NCI-H1105 treated with DMSO at 0.1 percent for 48 hours (cell line): ENCODE results near the gene KCNQ1.

Experiments
- DNase-seq: peaks from one replicate; lab custom pipeline; 2025; lab: John Stamatoyannopoulos, UW

The KCNQ1 gene

DNA sequence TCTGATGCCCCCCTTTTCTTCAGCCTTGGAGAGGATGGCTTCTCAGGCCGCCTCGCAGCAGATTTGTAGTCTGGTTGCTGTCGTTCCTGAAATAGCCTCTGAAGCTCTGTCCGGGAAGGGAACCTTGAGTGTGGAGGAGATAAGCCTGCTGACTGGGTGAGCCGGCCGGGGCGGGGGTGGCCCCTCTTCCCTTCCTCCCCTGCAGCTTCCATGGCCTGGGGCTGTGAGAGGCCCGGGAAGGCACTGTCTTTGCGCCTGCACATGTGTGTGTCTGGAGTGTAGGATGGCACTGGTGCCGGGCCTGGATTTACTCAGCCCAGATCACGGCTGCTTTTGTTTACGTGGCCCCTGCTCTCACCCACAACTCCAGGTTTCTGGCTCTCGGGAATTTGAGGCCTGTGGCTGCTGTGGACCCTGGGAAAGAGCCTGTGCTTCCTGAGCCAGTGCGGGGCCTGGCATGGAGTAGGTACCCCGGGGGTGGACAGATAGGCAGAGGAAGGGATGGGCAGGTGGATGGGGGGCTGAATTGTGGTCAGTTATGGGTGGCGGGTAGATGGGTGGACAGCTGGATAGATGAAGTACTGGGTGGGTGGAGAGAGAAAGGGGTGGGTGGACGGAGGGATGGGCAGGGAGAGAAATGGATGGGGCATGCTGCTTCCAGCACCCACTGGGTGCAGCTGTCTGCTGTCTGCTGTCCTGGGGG is 16.6 kb downstream of the KCNQ1 start:
- DNase-seq: no peak

DNA sequence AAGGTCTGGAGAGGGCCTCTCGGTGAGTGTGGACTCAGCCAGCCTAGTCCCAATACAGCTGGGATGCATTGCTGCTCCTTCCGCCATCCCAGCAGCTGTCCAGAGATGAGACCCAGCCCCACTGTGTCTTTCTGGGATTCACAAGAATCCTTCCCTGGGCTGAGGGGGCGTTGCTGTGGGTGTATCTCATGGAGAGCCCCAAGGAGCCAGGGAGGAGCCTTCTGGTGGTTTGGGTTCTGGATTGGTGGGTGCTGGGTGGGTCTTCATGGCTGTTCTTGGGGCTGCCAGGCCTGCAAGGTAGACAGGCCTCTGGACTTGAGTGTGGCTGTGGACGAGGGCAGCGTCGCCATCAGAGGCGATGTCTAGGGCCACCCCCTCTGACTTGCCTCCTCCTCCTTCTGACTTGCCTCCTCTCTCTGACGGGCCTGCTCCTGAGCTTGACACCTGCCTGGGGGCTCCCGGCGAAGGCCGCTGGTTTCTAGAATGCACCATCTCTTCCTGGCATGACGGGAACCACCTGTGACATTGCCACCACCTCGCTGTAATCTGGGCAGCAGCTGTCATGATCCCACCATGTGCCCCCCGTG is 17.2 kb downstream of the KCNQ1 start:
- no peak for DNase-seq

DNA sequence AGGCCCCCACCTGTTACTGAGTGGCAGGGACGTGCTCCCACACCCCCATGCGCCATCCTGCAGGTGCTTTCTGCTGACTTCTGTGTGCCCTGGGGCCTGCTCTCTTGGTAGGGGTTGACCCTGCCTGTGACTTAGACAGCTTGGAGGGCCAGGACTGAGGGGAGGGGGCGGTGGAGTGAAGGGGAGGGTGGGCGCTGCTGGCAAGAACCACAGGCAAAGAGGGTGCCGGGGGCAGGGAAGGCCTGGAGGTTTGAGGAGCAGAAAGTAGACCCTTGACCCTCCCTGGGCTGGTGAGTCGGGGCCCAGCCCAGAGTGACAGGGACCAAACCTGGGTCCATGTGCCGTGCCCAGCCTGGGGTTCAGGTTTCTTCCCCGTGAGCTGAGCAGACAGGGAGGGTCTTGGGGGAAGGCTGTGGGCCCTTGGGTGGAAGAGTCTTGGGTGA is 17.8 kb downstream of the KCNQ1 start:
- DNase-seq: no peak

DNA sequence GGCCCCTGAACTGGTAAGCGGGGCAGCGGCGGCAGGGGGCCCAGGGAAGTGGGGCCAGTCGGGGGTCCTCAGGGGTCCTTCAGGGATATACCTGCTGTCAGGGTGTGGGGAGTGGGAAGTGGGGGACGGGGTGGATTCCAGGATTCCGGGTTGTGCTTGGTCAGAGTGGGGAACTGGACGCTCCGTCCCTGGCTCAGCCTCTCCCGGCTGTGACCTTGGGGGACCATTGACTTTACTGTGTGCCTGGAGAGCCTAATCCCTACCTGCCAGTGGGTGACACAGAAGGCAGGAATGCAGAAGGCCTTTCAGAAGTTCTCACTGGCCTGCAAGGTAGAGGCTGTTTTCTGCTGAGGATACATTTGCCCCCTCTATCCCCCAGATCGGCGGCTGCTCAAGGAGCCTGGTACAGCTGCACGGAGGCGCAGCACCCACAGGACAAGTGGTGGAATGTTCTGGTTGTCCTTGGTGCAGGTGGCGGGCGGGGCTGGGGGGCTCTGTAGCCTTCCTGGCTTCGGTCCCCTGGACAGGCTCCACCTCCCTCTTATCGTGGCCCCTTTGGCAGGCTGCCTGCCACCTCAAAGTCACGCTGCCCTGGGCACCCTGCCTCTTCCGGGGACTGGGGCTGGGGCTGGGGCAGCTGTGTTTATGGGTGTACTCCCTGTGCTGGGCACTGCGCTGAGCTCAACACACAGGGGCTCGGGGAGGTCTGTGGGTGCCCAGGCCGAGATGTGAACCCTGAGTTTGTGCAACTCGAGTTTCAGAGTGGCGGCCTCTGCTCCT is 18.4 kb downstream of the KCNQ1 start:
- DNase-seq: peak; percentile 2

DNA sequence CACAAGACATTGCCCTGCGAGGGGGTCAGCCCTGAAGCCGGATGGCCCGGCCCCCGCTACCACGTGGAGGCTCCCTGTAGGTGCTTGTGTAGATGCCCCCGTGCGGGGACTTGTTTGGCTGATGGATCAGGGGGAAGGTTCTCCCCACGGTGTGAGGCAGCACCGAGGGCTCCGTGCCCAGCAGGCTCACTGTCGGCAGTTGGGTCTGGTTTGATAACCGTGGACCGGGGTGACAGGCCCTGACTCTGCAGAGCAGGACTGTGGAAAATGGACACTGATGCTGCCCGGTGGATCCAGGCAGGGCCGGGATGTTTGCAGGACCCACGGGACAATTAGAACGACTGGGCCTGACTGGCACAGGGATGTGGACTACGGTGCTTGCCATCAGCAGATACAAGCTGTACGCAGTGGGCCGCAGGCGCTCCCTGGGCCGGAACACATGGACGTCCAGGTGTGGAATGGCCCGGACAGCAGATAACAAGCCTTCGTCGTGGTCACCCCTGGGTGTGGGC is 19.0 kb downstream of the KCNQ1 start:
- no peak for DNase-seq

DNA sequence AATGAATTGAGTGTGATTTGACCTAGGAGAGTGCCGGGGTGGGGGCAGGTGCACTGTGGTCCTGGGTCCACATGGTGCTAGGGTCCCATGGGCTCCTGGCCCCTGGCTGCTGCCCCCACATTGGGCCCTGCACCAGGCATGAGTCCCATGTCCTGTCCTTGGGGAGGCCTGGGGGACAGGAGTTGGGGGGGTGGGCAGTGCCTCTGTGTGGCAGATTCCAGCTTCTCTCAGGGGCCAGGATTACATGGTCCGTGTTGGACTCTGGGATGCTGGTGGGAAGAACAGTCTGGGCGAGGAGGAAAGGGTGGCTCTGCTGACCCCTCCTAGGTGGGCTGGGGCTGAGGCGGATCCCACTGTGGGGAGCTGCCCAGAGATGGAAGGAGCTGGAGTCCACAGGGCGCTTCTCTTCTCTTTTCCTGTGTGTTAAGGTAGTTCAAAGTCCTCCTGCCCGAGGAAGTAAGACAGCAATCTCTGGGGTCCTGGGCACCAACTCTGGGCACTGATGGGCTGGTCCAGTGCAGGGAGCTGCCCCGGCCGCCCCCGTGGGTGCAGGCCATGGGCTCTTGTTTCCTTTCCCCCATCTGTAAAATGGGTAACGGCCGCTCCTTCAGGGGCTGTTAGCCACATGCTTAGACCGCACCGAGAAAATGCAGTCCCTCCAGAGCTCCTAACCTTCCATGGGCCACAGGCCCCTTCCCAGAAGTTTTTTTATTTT is 19.8 kb downstream of the KCNQ1 start:
- no peak for DNase-seq

DNA sequence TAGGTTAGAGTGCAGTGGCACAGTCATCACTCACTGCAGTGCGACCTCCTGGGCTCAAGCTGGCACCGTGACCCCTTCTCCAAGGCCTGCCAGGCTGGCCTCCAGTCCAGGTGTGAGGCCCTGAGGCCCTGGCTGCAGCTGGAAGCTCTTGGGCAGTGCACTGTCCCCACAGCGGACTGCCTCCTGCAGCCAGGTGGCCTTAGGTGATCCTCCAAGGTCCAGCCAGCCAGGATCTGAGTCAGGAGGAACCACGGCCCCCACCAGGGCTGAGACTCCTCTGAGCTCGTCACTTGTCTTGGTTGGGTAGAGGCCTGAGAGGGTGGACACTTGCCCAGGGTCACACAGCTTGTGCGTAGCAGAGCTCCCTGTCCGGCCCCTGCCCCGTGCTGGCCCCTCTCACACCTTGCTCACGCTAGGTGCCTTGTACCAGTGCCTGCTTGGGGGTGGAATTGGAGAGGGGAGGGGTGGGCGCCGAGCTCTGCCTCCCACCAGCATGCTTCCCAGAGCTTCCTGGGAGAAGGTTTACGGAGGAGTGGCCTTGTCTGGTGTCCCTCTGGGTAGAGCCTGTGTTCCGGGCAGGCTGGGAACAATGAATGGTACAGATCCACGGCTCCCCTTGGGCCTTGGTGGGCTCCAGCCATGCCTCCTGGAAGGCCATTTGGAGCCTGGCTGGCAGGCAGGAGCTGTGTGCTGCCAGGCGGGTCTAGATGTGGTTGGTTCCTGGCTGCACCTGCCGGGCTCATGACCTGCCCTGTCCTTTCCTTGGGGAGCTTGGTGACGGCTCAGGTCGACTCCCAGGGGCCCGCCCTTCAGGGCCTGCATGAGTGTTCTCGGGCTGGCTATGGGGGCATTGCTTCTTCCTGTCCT is 20.6 kb downstream of the KCNQ1 start:
- DNase-seq: no peak

DNA sequence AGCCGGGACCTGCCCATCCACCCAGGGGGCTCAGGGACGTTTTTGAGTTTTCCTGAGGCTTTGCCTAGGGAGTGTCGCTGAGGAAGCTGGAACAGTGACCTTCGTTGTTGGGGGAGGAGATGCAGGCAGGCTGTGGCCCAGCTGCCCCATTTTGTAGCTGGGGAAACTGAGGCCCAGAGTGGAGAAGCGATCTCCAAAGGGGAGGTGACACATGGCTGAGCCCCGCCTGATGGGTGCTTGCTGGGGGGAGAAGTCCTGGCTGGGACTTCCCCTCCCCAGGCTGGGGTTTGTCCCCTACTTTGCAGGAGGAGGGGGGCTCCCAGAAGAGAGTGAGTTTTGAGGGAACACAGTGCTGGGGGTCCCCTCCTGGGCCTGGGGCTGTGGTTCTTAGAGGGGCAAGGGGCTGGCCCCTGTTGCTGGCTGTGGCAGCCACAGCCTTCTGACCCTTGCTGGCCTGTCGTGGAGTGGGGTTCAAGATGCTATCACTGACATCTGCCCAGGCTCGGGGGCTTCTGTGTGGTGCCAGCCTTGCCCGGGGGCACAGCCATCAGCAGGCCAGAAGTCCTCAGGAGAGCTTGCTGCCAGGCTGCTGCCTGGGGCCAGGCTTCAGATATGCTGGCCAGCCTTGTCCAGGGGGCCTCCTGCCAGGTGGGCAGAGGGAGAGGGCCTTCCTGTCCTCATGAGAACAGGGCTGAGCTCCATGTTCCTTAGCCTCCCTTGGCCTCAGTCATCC is 21.4 kb downstream of the KCNQ1 start:
- no peak for DNase-seq

DNA sequence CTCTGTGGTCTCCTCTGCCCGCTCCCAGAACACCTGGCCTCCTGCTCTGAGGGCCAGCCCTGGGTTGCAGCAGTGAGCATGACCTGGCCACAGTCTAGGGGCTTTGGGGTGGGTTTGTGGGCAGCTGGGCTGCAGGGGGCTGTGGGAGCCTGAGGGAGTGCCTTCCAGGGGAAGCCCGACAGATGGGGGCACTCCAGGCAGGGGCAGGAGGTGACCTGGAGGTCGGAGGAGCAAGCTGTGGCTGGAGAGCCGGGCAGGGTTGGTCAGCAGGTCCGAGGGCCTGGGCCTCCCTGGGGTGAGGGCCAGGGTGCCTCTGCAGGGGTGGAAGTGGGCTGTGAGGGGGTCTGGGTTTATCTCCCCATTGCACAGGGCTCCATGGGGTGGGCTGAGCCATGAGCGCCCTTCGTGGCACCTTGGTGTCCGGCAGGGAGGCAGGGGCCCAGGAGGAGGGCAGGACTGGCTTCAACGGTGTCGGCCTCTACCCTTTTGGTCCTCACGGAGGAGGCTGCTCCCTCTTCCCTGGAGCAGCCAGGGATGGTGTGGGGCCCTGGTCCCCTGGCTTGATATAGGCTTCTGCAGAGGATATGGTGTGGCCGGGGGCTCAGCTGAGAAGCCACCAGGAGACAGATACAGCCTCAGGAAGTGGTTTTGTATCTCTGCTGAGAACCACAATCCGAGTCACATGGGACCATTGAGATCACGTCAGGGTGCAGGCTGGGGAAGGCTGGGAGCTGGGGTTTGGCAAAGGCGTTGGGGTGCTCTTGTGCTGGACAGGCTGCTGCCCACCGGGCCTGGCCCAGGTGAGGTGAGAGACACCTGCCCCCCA is 22.3 kb downstream of the KCNQ1 start:
- no peak for DNase-seq

DNA sequence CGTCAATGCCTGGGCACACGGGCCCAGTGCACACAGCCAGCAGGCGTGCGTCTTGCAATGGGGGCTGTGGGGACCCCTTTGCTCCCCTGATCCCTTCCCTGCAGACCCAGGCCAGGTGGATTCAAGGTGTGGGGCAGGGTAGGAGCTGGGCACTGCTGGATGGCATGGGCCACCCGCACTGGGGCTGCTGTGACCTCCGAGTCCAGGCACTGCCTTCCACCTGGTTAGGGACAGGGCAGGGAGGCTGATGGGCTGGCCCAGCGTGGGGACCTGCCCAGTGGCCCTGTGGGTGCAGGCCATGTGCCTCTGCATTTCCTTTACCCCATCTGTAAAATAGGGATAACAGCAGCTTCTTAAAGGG is 22.9 kb downstream of the KCNQ1 start:
- no peak for DNase-seq

DNA sequence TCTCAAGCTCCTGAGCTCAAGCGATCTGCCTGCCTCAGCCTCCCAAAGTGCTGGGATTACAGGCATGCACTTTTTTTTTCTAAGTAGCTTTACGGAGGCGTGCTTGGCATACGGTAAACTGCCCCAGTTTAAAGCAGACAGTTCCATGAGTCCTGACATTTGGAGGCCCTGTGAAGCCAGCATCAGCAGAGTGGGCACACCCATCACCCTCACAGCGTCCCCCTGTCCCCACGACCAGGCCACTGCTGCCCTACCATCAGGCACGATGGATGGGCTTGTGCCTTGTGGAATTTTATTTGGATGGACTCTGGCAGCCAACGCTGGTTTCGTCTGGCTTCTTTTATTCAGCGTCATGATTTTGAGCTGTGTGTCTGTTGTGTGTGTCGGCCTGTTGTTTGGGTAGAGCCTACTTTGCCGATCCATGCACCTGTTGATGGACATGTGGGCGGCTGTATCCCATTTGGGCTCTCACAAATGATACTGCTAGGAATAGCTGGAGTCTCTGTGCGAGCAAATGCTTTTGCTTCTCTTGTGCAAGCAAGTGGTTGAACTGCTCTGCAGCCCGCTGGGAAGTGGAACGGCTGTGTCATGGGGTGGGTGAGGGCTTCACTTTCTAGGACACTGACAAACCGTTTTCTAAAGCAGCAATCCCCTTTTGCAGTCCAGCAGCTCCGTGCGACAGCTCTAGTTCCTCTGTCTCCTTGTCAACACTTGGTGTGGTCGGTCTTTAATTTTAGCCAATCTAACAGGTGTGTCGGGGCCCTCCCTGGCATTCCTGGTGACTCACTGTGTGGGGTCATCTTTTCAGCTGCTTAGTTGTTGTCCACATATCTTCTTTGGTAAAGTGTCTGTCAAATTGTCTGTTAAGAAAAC is 23.8 kb downstream of the KCNQ1 start:
- no peak for DNase-seq

DNA sequence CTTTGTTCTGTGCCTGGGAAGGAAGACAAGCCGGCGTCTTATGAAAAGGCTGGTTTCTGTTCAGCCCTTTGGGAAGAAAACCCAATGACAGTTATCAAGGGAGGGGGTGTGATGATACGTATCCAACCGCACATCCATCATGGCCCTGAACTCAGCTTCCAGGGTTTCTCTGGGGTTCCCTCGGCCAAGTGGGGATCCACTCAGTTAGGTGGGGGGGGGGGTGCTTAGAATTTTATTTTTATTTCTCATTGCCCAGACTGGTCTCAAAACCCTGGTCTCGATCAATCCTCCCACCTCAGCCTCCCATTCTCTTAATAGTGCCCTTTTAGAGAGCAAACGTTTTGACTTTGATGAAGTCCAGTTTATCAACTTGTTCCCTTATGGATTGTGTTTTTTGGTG is 25.7 kb downstream of the KCNQ1 start:
- DNase-seq: no peak

DNA sequence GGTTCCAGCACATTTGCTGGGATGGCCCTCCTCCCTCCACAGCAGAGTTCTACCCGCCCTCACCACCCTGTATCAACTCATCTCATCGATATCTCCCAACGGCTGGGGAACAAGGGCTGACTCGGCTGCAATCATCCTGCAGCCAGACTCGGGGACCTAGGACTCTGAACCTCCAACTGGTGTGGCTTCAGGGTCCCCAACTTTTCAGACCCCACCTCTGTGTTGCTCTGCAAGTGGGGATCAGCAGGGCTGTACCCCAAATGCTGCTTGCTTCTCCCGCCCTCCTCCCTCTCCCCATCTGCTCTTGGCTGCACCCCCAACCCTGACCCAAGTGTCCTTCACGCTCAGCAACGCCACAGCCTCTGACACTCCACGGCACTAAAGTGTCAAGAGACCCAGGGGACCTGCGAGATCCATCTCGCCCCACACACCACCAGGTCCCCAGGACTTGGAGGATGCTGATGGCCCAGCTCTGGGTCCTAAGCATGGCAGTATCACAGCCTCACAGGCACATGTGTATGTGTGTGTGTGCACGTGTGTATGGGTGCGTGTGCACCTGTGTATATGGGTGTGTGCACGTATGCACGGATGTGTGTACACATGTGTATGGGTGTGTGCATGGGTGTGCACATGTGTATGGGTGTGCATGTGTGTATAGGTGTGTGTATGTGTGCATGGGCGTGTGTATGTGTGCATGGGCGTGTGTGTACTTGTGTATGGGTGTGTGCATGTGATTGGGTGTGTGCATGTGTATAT is 26.4 kb downstream of the KCNQ1 start:
- DNase-seq: no peak

DNA sequence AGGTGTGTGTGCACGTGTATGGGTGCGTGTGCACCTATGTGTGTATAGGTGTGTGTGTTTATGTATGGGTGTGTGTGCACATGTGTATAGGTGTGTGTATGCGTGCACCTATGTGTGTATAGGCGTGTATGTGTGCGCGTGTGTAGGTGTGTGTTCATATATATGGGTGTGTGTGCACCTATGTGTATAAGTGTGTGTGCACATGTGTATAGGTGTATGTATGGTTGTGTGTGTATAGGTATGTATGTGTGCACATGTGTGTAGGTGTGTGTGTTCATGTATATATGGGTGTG is 26.9 kb downstream of the KCNQ1 start:
- no peak for DNase-seq

DNA sequence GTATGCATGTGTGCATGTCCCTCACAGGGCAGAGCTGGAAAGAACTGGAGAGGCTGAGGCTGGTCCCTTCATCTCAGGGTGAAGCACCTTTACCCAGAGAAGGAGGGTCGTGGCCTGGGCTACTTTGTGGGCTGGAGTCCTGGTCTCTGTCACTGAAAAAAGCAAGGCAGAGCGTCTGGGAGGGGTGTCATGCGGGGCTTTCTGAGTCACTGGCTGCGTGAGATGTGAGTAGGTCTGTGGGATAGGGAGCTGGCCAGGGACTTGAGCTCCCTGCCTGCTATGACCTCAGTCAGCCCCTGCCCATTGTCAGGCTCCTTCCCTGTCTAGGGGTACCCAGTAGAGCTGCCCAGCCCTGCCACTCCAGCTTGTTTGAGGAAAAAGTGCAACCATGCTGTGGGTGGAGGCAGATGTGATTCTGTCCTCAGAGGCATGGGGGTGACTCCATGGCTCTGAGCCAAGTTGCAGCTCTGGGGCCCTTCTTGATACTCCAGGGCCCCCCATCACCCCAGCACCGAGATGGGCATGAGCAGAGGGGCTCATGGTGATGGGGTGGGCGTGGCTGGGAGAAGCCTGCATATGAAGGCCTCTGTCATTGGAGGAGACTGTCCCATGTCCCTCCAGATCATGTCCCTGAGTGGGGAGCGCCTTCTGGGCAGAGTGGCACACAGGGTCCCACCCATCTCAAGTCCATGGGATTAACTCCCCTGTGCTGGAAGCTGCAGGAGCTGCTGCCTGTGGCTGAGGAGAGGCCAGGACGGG is 27.8 kb downstream of the KCNQ1 start:
- DNase-seq: no peak

DNA sequence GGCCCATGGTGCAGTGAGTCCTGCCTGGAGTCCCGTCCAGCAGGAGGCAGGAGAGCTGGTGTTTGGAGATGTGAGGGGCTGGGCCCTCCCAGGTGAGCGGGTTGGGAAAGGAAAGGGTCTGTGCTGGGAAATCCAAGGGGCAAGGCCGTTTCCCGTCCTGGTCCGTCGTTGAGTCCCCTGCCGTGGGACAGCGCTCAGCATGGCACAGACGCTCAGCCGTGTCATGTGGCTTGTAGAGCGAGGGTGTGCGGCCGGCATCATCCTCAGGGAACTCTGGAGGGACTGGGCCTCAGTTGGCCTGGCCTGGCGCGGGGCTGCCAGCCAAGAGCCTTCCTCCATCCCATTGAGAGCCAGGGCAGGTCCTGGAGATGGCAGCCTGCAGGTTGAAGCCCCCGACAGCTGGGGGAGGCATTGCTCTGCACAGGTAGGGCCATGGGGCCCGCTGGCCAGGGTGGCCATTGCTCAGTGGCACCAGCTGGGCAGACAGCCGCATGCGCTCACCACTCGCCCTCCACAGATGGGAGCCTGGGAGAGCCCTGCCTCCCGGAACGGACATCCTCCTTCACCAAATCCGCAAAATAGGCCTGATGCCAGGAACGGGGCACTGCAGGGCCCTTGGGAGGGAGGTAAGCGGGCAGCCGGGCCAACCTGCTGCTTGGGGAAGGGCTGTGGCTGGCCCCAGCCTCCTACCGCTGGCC is 28.7 kb downstream of the KCNQ1 start:
- no peak for DNase-seq
